Hindlimb muscle (tissue), 1 donor: ENCODE results near the gene GPR107. TPM values are rescaled to one million over a fixed set of nuclear protein-coding genes. Genes with fewer than 3 reads are reported as not detected.

Experiments
- DNase-seq: peaks from one replicate; pipeline ENCODE4 v3.0.0-alpha.2; 2013
- polyA plus RNA-seq: library from polyadenylated mRNA; unstranded; fragments of 120-200 nt; gene quantifications from one replicate; pipeline ENCODE4 v1.2.1, GENCODE V29; 2013; ENCODE audit not compliant: insufficient read length

GPR107 gene
- polyA plus RNA-seq, 1 donor, result 33.9 TPM

DNA sequence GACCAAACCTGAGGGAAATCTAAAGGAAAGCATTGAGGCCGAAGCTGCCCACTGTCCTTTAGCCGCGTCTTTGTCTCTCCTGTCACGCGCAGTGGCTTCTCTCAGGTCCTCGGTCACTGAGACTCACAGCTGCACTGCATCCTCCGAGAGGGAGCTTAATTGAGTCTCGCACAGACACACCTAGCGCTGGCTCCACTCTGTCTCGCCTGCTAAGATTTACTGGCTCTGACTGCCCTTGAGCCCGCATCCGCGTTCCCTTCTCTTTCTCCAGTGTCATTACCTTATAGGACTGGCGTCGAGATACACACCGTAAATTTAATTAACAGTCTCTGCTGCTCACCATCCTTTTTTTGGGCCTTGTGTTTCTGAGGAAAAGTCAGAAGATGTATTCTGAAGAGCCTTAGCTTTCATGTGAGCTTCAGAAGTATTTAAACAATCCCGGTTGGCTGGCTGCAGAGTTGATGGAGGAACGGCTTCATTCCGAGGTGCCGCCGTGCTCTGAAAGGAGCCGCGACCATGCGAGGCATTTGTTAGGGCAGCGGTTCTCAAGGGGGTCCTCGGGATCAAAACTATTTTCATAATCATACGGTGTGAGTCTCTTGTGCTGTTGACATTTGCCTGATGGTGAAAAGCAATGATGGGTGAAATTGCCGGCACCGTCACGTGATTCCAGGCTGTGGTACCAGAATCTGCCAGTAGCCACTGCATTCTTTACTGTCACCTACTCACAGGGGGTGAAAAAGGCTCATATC lies 58.3 kb downstream of the GPR107 start:
- no peak for DNase-seq

- no peak for DNase-seq
Measured at GRCh38 chr9:130112538-130113151, 58.9 kb downstream of the GPR107 start.

DNA sequence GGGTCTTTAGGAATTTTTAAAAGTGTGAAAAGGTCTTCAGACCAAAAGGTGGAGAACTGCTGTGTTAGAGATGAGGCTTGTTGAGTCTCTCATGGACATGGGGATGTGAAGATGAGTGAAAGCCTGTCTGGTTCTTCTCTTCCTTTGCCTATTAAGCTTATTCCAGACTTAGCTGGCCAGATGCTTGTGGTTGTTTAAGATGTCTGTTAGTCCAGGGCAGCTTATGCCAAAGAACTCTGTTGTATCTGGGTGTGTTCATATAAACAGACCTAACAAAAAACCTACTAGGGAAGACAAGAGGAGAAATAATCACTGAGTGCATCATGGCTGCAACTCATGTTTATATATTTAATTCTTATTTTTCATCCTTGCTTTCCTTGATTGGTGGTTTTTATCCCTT lies 61.0 kb downstream of the GPR107 start:
- DNase-seq, result no peak

DNA sequence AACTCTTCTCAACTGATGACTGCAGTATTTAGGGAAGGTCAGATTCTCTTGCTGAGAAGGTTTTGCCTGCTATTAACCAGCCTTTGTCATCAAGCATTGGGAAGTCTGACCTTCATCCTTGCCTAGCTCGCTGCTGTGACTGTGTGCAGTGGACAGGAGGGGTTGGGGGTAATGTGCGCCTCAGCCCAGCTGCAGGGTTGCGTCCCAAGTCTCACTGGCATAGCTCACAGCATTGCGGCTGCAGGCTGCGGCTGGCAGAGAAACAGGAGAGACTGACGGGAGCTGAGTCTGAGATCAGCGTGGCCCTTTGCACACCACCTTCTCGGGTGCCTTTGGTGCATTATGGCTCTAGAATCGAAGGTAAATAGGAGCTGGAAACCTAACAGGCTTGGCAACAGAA lies 62.6 kb downstream of the GPR107 start:
- no peak for DNase-seq

- no peak for DNase-seq
Measured at GRCh38 chr9:130117376-130117775, 63.7 kb downstream of the GPR107 start.

DNA sequence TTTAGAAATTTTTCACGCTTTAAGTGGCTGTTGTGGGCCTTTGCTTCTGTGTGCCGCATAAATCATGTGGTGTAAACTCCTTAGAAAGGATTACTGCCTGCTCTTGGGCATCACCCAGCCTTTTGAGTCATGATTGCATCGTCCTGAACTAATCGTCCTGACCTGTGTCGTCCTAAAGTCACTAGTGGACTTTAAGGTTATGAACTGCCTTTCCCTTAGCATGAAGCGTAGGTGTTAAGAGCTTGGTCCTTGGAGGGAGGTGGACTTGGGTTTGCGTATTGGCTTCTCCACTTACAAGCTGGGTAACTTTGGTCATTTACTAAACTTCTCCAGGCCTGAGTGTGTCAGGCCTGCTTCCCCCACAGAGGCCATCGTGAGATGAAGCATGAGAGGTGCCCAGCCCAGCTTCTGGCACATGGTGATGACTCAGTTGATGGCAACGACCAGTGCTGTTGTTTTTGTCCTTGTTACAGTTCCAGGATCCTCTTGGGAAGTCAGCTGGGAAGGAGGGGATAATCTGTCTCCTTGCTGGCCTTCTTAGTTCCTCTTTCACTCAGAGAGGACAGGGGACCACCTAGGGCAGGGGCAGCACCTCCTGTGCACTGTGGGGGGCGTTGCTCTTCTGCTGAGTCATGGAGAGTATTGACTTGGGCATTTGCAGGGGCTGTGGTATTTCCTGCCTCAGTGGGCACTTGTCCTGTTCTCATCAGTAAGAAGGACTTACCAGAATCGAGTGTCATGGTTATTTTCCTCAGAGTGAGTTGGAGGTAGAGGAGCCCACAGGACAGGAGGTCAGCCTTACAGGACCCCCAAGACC lies 64.3 kb downstream of the GPR107 start:
- no peak for DNase-seq

DNA sequence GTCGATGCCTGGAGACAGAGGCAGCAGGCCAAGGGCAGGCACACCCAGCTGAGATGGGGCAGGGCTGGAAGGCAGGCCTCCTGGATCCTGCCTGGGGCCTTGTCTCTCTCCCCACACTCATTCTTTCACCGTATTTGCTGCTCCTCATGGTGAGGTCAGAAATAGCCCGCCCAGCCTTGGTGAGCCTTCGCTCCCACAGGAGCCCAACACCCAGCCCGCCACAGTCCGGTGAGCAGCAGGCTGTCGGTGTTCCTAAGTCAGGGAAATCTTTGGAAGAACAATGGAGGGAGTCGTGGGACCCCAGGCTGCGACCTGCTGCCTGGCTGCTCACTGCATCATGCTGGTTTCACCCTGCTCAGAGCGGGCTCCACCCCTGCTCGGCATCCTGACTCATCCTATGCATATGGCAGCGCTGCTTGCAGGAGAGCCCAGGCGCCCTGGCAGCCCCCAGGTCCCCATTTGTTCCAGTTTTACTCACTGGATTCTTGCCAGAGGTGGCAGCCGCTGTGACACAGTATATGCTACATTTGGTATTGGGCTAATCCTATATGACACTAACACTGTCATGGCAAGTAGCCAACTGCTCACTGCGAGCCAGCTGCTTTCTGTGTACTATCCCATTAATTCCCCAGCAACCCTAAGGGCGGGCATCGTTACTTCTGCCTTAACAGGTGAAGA lies 65.3 kb downstream of the GPR107 start:
- DNase-seq, result peak; percentile 56

- DNase-seq, result no peak
Measured at GRCh38 chr9:130119519-130120298, 66.0 kb downstream of the GPR107 start.

DNA sequence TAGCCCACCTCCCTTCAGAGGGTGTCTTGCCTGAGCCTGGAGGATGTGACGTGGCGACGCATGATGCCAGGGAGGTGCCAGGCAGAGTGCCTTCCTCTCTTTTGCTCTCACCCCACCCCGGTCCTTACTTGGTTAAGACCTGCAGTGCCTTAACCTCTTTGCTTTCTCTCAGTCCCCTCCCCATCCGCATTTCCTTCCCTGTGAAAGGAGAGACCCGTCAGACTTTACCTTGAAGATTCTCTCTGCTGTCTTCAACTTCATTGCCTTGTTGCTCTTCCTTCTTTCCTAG lies 66.5 kb downstream of the GPR107 start:
- DNase-seq, result no peak

DNA sequence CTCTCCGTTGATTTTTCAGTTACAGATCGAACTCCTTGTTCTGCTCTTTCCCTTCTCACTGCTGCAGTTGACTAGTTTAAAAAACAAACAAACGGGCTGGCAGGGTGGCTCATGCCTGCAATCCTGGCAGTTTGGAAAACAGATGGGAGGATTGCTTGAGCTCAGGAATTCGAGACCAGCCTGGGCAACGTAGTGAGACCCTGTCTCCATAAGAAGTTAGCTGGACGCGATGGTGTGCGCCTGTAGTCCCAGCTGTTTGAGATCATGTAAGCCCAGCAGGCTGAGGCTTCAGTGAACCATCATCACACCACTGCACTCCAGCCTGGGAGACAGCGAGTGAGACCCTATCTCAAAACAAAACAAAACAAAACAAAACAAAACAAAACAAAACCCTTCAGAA lies 67.1 kb downstream of the GPR107 start:
- no peak for DNase-seq

GRCh38 chr9:130122456-130122855 lies 68.8 kb downstream of the GPR107 start:
- no peak for DNase-seq

DNA sequence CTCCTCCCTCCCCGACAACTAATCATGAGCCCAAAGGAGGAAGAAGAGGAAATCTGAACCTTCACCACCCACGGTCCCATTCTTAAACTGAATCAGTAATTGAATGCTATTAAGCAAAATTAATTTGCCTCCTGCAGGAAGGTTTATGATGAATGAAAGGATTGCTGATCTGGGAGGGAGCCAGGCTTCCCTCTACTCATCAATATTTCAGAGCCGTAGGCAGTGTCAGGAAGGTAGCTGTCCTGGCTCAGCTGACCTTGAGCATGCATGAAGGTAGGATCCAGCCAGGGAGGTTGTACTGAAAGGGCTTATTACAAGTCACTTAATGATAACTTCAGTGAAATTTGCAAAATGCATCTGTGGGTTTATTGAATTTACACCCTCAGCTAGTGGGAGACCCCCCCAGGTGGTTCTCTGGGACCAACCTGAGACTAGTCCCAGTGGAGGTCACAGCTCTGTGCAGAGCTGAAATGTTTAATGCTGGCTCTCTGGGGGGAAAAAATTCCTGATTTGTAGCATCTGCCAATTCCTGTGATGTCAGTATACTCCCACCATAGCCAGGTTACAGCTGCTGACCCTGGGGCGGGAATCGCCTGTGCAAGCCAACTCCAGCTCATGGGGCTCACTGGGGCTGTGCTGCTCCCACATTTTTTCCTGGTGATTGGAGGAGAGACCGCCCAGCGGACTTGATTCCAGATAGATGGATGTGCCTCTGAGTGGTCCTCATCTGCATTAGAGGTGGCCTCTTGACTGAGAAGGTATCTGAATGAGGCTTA lies 70.6 kb downstream of the GPR107 start:
- no peak for DNase-seq

- no peak for DNase-seq
Measured at GRCh38 chr9:130126721-130127433, 73.2 kb downstream of the GPR107 start.

GRCh38 chr9:130128251-130128650 lies 74.5 kb downstream of the GPR107 start:
- no peak for DNase-seq

- no peak for DNase-seq
Measured at GRCh38 chr9:130128733-130129431, 75.2 kb downstream of the GPR107 start.

DNA sequence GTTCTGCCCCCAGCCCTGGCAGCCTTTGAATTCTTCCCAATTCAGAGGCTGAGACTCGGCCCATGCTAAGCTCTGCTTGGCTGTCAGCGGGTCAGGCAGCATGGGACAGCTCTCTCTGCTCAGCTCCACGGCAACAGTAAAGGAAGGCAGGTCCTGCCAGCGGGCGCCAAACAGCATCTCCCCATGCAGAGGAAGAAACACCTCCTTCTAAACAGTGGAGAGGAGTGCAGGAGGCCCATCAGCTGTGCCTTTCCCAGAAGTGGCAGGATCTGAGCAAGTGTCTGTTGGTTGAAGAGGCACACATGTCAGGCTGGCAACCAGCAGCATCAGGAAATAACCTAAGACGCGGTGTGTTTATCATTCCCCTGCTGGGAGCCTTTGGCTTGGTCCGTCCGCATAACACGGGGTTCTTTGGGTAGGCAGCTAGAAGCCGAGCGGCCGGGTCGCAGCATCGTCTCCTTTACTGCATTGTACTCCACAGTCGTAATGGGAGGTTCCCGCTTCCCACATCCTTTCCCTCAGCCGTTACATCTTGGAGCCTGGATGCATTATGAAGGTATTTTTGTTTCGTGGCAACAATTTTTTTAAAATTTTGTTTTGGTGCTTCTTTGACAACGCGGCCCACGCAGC lies 75.8 kb downstream of the GPR107 start:
- no peak for DNase-seq

- no peak for DNase-seq
Measured at GRCh38 chr9:130132746-130133145, 79.0 kb downstream of the GPR107 start.

- DNase-seq, result no peak
Measured at GRCh38 chr9:130137081-130137640, 83.5 kb downstream of the GPR107 start.

- no peak for DNase-seq
Measured at GRCh38 chr9:130137641-130138081, 84.0 kb downstream of the GPR107 start.
